ENCODE data around the gene CERK.

GRCh38 chr22:46775850-46776826, 38.1 kb upstream of the CERK start:
- no peak for TF ChIP-seq SIN3A (IDR thresholded peaks at IDR 0.05; ENCODE audit: borderline replicate concordance, insufficient read depth, low read depth, low read length)
- no peak for TF ChIP-seq CTCF (IDR thresholded peaks at IDR 0.05)
- no peak for TF ChIP-seq REST (IDR thresholded peaks at IDR 0.05; ENCODE audit: insufficient read depth in 1 of 2, low read depth in 2 of 2, low read length in 1 of 2)
- no peak for TF ChIP-seq POLR2AphosphoS5 (IDR thresholded peaks at IDR 0.05; ENCODE audit: low read depth, low read length)
- TF ChIP-seq TCF7L2 (IDR thresholded peaks at IDR 0.05; ENCODE audit: low read depth, low read length): no peak
